GM10248 (cell line): Measurements from ENCODE around the gene ARRDC4.

ENCODE experiments used
- CTCF ChIA-PET: fragments of 300-600 bp; sonication (Branson Sonifier 250); formaldehyde crosslinking; extraction: SDS; loops from one replicate; lab custom pipeline; 2021; ENCODE audit warnings: antibody characterized with exemption; lab: Yijun Ruan, JAX
- POLR2A ChIA-PET: fragments of 350-650 bp; sonication (Branson Sonifier 250); formaldehyde crosslinking; extraction: SDS; loops from one replicate; lab custom pipeline; 2020; ENCODE audit warnings: antibody characterized with exemption; lab: Yijun Ruan, JAX
- DNase-seq: peaks from one replicate; pipeline ENCODE4 v3.0.0; 2012; ENCODE audit errors: extremely low spot score
- TF ChIP-seq, protein P1 (sequence below): IDR thresholded peaks from 2 replicates; pipeline ENCODE4 v1.5.1; 2012; ENCODE audit warnings: mild to moderate bottlenecking, low read depth; ENCODE audit errors: extremely low read depth, missing control alignments, control extremely low read depth

The ARRDC4 gene

DNA sequence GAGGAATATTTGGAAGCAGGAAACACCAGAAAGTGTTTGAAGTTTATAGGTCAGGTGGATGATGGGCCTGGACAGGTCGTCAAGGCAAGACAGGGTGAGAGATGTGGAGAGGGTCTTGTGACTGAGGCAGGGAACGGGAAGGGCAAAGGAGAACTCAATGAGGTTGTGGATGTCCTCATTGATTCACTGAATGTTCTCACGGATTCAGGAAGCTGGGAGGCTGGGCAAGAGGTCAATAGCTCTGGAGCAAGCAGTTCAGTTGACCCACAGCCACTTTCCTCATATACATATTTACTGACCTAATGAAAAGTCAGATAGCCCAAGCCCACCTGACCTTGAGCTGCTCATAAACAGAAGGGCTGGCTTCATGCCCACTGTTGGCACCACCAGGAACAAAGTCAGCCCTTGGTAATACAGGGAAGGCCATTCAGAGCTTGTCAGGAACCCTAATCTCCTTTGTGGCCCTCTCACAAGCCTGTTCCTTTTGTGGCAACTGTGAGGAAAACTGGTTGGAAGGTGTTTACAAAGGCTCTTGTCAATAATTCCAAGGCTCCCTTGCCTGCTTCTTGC, 31.6 kb downstream of the ARRDC4 start:
- ChIA-PET POLR2A (no interaction called here), CTCF (no interaction called here)
- DNase-seq: no peak
- TF ChIP-seq, protein P1, sequence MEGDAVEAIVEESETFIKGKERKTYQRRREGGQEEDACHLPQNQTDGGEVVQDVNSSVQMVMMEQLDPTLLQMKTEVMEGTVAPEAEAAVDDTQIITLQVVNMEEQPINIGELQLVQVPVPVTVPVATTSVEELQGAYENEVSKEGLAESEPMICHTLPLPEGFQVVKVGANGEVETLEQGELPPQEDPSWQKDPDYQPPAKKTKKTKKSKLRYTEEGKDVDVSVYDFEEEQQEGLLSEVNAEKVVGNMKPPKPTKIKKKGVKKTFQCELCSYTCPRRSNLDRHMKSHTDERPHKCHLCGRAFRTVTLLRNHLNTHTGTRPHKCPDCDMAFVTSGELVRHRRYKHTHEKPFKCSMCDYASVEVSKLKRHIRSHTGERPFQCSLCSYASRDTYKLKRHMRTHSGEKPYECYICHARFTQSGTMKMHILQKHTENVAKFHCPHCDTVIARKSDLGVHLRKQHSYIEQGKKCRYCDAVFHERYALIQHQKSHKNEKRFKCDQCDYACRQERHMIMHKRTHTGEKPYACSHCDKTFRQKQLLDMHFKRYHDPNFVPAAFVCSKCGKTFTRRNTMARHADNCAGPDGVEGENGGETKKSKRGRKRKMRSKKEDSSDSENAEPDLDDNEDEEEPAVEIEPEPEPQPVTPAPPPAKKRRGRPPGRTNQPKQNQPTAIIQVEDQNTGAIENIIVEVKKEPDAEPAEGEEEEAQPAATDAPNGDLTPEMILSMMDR: no peak

DNA sequence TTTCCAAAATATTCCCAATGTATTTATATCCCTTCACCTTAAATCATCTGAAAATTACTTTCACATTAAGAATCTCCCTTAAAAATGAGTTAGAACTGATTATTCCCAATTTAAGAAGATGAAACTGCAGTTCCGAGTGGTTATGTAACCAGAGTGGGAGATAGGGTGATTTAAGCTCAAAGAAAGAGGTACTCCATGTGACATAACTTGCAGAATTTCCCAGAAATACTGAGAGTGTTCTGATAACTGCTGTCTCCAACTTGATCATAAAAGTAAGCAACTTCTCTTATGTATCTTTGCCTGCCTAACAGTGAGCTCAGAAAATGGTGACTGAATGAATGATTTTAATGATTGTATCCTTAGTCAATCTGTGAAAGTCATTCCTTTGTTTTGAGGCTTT, 32.3 kb downstream of the ARRDC4 start:
- CTCF ChIA-PET: no interaction called here
- POLR2A ChIA-PET: no interaction called here
- TF ChIP-seq, protein P1: no peak
- no peak for DNase-seq

DNA sequence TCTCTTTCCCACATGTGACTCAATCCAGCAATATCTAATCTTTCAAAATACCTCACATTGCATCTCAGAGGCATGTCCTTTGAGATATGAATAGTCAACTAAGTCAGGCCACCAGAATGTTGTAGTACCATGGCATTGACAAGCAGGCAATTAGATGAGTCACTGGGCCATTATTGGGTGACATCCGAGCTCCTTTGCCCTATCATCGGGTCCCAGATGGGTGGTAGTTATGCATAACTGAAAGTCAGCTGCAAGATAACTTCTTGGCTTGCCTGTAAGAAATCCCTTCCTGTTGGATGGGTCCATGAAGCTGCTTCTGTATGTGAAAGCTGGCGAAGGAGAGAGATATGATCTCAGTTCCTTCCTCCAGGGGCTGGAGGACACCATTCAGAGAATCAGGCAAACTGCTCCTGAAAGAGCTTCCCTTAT, 32.8 kb downstream of the ARRDC4 start:
- TF ChIP-seq, protein P1: no peak
- POLR2A ChIA-PET: no interaction called here
- CTCF ChIA-PET: no interaction called here
- DNase-seq: no peak

DNA sequence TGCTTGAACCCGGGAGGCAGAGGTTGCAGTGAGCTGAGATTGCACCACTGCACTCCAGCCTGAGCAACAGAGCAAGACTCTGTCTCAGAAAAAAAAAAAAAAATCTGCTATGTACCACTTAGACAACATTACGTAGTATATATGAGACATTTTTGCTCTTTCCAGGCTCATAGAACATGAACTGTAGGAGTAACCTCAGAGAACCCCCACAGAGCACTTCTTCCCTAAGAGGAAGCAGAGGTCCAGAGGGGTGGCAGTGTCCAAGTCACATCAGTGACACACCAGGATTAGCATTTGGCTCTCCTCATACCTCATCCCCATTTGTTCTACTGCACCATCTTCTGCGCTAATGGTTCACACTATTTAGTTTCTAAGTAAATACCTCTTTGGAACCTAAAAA, 33.7 kb downstream of the ARRDC4 start:
- TF ChIP-seq, protein P1: no peak
- no peak for DNase-seq
- CTCF ChIA-PET: no interaction called here
- POLR2A ChIA-PET: no interaction called here

DNA sequence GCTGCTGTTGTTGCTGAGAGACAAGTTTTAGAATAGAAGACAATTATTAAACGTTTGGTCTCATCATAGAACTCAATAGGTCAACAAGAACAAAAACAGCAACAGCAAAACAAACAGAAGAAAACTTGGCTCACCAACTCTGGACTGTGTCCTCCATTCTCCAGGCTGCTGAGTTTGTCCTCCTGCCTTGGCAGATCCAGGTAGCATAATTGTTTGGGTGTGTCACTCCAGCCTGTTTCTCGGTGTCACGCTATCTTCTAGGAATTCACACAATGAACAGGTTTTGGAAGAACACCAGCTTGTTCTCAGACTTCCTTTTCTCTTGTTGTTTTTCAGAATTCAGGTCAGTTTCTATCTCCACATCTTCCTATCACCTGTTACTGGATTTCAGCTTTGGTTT, 34.7 kb downstream of the ARRDC4 start:
- TF ChIP-seq, protein P1: no peak

DNA sequence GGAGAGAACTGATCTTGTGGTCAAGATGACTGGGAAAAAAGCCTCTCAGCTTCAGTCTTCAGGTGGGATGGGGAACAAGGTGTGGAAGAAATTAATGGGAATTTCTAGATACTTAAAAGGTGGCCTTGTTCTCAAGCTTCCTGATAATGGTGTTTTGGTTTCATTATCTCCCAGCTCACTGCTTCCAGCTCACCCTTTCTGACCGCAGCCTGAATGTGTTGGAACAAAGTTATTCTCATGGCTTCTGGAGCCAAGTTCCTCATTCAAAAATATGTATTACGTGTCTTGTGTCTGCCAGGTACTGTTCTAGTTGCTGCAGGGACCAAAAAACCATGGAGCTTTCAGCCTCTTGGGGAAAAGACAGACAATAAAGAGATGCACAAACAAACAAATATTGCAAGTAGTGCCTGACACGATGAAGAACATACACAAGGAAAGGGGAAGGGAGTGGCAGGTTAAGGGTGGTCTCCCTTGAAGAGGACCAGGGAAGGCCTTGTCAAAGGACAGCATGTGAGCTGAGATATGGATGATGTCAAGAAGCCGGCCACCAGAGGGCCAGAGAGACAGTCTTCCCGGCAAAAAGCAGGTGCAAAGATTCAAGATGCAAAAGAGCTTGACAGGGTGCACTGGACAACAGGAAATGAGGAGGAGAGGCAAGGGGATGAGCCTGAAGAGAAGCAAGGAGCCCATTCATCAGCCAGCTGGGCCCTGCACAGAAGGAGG, 35.5 kb downstream of the ARRDC4 start:
- ChIA-PET POLR2A (no interaction called here), CTCF (interaction anchor here (1.4 to 1.9 kb wide), 2 partner anchors 13 to 19 kb away, joined by 3 to 4 read pairs; no protein-coding TSS in a partner anchor)
- TF ChIP-seq, protein P1: peak; percentile 28
- no peak for DNase-seq

More for the DNA sequence above, 34.7 kb downstream of the ARRDC4 start:
- CTCF ChIA-PET: interaction anchor here (1.9 kb wide), 1 partner anchor 18 kb away, joined by 4 read pairs; no protein-coding TSS in a partner anchor
- no peak for DNase-seq
- POLR2A ChIA-PET: no interaction called here
